H9 (cell line): ENCODE data around the gene PLCZ1. TPM values are rescaled to one million over a fixed set of nuclear protein-coding genes. Genes with fewer than 3 reads are reported as not detected.

Experiments
- DNase-seq: peaks from one replicate; pipeline ENCODE4 v3.0.0-alpha.2; 2017
- H2AFZ ChIP-seq: one replicate; pipeline ENCODE4 v1.6.1; 2013; ENCODE audit warnings: mild to moderate bottlenecking, low read length, control low read depth, moderate library complexity
- H2AK5ac ChIP-seq: 2 replicates; pipeline ENCODE4 v1.6.1; 2013; ENCODE audit warnings: low read length, control low read depth, mixed read lengths; ENCODE audit not compliant: insufficient read length
- H2BK120ac ChIP-seq: one replicate; pipeline ENCODE4 v1.6.1; 2013; ENCODE audit warnings: low read depth, mild to moderate bottlenecking, low read length, control low read depth, inconsistent platforms; ENCODE audit not compliant: poor library complexity, severe bottlenecking
- H2BK12ac ChIP-seq: 2 replicates; pipeline ENCODE4 v1.6.1; 2013; ENCODE audit warnings: low read length, control low read depth, mixed read lengths, low read depth; ENCODE audit not compliant: insufficient read length
- H2BK15ac ChIP-seq: 2 replicates; pipeline ENCODE4 v1.6.1; 2013; ENCODE audit warnings: low read depth, low read length, control low read depth
- H2BK20ac ChIP-seq: one replicate; pipeline ENCODE4 v1.6.1; 2013; ENCODE audit warnings: low read depth, mild to moderate bottlenecking, low read length, control low read depth, inconsistent platforms; ENCODE audit not compliant: poor library complexity, severe bottlenecking
- H2BK5ac ChIP-seq: 2 replicates; pipeline ENCODE4 v1.6.1; 2013; ENCODE audit warnings: low read length, control low read depth, mixed read lengths; ENCODE audit not compliant: insufficient read length
- H3K14ac ChIP-seq: 2 replicates; pipeline ENCODE4 v1.6.1; 2013; ENCODE audit warnings: low read length, control low read depth; ENCODE audit not compliant: insufficient read depth
- H3K18ac ChIP-seq: 2 replicates; pipeline ENCODE4 v1.6.1; 2013; ENCODE audit warnings: low read depth, mild to moderate bottlenecking, mixed read lengths, low read length, control low read depth; ENCODE audit not compliant: insufficient read length
- H3K23ac ChIP-seq: 2 replicates; pipeline ENCODE4 v1.6.1; 2013; ENCODE audit warnings: low read length, control low read depth, mixed read lengths, low read depth; ENCODE audit not compliant: insufficient read length
- H3K23me2 ChIP-seq: 2 replicates; pipeline ENCODE4 v1.6.1; 2013; ENCODE audit warnings: low read depth, mild to moderate bottlenecking, mixed read lengths, low read length, control low read depth; ENCODE audit not compliant: insufficient read length, poor library complexity, severe bottlenecking
- H3K27ac ChIP-seq: 2 replicates; pipeline ENCODE4 v1.5.1; 2013; ENCODE audit warnings: low read length, control low read depth, mixed read lengths, low read depth; ENCODE audit not compliant: insufficient read length
- H3K27me3 ChIP-seq: 2 replicates; pipeline ENCODE4 v1.6.1; 2013; ENCODE audit warnings: low read length, control low read depth, inconsistent platforms; ENCODE audit not compliant: insufficient read depth
- H3K4ac ChIP-seq: 2 replicates; pipeline ENCODE4 v1.6.1; 2013; ENCODE audit warnings: low read depth, mild to moderate bottlenecking, control low read depth, inconsistent platforms, low read length, moderate library complexity
- H3K4me1 ChIP-seq: 2 replicates; pipeline ENCODE4 v1.6.1; 2013; ENCODE audit warnings: low read length, control low read depth, inconsistent platforms; ENCODE audit not compliant: insufficient read depth
- H3K4me2 ChIP-seq: 2 replicates; pipeline ENCODE4 v1.6.1; 2013; ENCODE audit warnings: low read length, control low read depth, mixed read lengths; ENCODE audit not compliant: insufficient read length, insufficient read depth
- H3K56ac ChIP-seq: 2 replicates; pipeline ENCODE4 v1.6.1; 2013; ENCODE audit warnings: low read depth, mild to moderate bottlenecking, mixed read lengths, low read length, control low read depth; ENCODE audit not compliant: insufficient read length
- H3K79me1 ChIP-seq: 2 replicates; pipeline ENCODE4 v1.6.1; 2013; ENCODE audit warnings: low read depth, mild to moderate bottlenecking, moderate library complexity, low read length, control low read depth, inconsistent platforms; ENCODE audit not compliant: insufficient read depth, poor library complexity, severe bottlenecking
- H3K79me2 ChIP-seq: 2 replicates; pipeline ENCODE4 v1.6.1; 2013; ENCODE audit warnings: low read length, control low read depth, inconsistent platforms; ENCODE audit not compliant: insufficient read depth
- H3K9ac ChIP-seq: 2 replicates; pipeline ENCODE4 v1.6.1; 2013; ENCODE audit warnings: low read length, control low read depth, mixed read lengths; ENCODE audit not compliant: insufficient read length; ENCODE audit errors: extremely low read depth
- H3K9me3 ChIP-seq: one replicate; pipeline ENCODE4 v1.6.1; 2013; ENCODE audit warnings: low read depth, low read length, inconsistent platforms; ENCODE audit not compliant: control insufficient read depth
- H3T11ph ChIP-seq: one replicate; pipeline ENCODE4 v1.6.1; 2013; ENCODE audit warnings: mild to moderate bottlenecking, low read length, control low read depth, inconsistent platforms
- H4K20me1 ChIP-seq: one replicate; pipeline ENCODE4 v1.6.1; 2013; ENCODE audit not compliant: control insufficient read depth, insufficient read length, insufficient read depth
- H4K5ac ChIP-seq: 2 replicates; pipeline ENCODE4 v1.6.1; 2013; ENCODE audit warnings: low read depth, mild to moderate bottlenecking, mixed read lengths, low read length, control low read depth; ENCODE audit not compliant: insufficient read length
- H4K8ac ChIP-seq: replicated peaks from 2 replicates; pipeline ENCODE4 v1.6.1; 2013; ENCODE audit warnings: low read length, control low read depth, mixed read lengths, low read depth; ENCODE audit not compliant: insufficient read length
- H4K91ac ChIP-seq: 2 replicates; pipeline ENCODE4 v1.6.1; 2013; ENCODE audit warnings: low read depth, mild to moderate bottlenecking, moderate library complexity, mixed read lengths, low read length, control low read depth; ENCODE audit not compliant: insufficient read length
- H3K27ac Mint-ChIP-seq, 3 experiments: 2 replicates in 2 of 3; 3 replicates in 1 of 3; pipeline ENCODE4 v1.8.0; 2020 to 2021; ENCODE audit warnings: mixed read lengths in 3 of 3, mild to moderate bottlenecking in 1 of 3, moderate library complexity in 1 of 3
- H3K27me3 Mint-ChIP-seq: 2 replicates; pipeline ENCODE4 v1.8.0; 2021; ENCODE audit warnings: low read depth, mild to moderate bottlenecking, moderate library complexity, mixed read lengths
- H3K36me3 Mint-ChIP-seq, 3 experiments: 2 replicates in 2 of 3; 3 replicates in 1 of 3; pipeline ENCODE4 v1.8.0; 2020 to 2021; ENCODE audit warnings: low read depth in 3 of 3, mixed read lengths in 3 of 3; ENCODE audit not compliant: insufficient read depth in 1 of 3
- H3K4me1 Mint-ChIP-seq, 2 experiments: 2 replicates each; pipeline ENCODE4 v1.8.0; 2020; ENCODE audit warnings: mixed read lengths in 2 of 2
- H3K4me3 Mint-ChIP-seq, 2 experiments: 2 replicates in 1 of 2; 3 replicates in 1 of 2; pipeline ENCODE4 v1.8.0; 2020 to 2021; ENCODE audit warnings: mild to moderate bottlenecking in 2 of 2, mixed read lengths in 2 of 2, moderate library complexity in 1 of 2
- H3K9me3 Mint-ChIP-seq, 2 experiments: 2 replicates in 1 of 2; 3 replicates in 1 of 2; pipeline ENCODE4 v1.8.0; 2020; ENCODE audit warnings: mild to moderate bottlenecking in 2 of 2, mixed read lengths in 2 of 2, moderate library complexity in 1 of 2
- CTCF ChIP-seq: fragments of 200-600 bp; sonication (generic); conservative IDR thresholded peaks from 3 replicates; pipeline ENCODE4 v1.8.0; 2021; ENCODE audit warnings: antibody characterized with exemption, mild to moderate bottlenecking
- WGBS: extraction: QIAGEN DNeasy Blood & Tissue Kit; methylation state at CpG from one replicate; pipeline ENCODE4 v1.1.7; 2013; ENCODE audit warnings: missing lambda C conversion rate, low lambda C conversion rate, mixed read lengths; ENCODE audit not compliant: insufficient read length; ENCODE audit errors: extremely low coverage; 5-methylcytosine and 5-hydroxymethylcytosine counted together
- total RNA-seq: library from RNA; stranded (reverse); gene quantifications from 2 replicates; pipeline ENCODE4 v1.2.1, GENCODE V29; 2021

PLCZ1 gene
- total RNA-seq, 1 experiment from 2014 or later, result not detected

- no peak overlapping the region for H4K8ac ChIP-seq
- no peaks in the 10 kb centered on the region for H4K20me1 ChIP-seq
- H3K27ac ChIP-seq, result no peak overlapping the region
- H3T11ph ChIP-seq, result no peak overlapping the region
- H3K9ac ChIP-seq, result no peak overlapping the region
- H3K23ac ChIP-seq, result no peak overlapping the region
- DNase-seq, result no peak
- no peak overlapping the region for H2BK120ac ChIP-seq
- no peak overlapping the region for H2AK5ac ChIP-seq
- H3K27ac Mint-ChIP-seq, result no peak overlapping the region; a peak in 1 of 7 replicates
- H2BK15ac ChIP-seq, result no peak overlapping the region
- no peak overlapping the region for H2BK20ac ChIP-seq
- H3K23me2 ChIP-seq, result no peaks in the 10 kb centered on the region
- no CpG with 5 or more reads among the region's 5 CpGs for WGBS
- H4K5ac ChIP-seq, result no peak overlapping the region
- H3K14ac ChIP-seq, result no peak overlapping the region
- H3K9me3 Mint-ChIP-seq, result peaks cover 17 to 18% of the 10 kb centered on the region in 2 experiments
- no peak overlapping the region for H3K56ac ChIP-seq
- no peaks in the 10 kb centered on the region for H3K4me1 ChIP-seq
- no peak overlapping the region for H2BK5ac ChIP-seq
- no peak overlapping the region for H3K4me2 ChIP-seq
- H3K4ac ChIP-seq, result no peak overlapping the region
- H3K79me2 ChIP-seq, result no peaks in the 10 kb centered on the region
- H3K4me1 Mint-ChIP-seq, result peaks cover 0 to 6% of the 10 kb centered on the region in 2 experiments; a peak in 2 of 4 replicates
- no peaks in the 10 kb centered on the region for H3K27me3 ChIP-seq
- no peak for TF ChIP-seq CTCF
- no peak overlapping the region for H2BK12ac ChIP-seq
- H3K36me3 Mint-ChIP-seq, result peaks cover 9 to 22% (median 11%) of the 10 kb centered on the region in 3 experiments; a peak in 6 of 7 replicates
- H2AFZ ChIP-seq, result no peak overlapping the region
- H3K79me1 ChIP-seq, result no peaks in the 10 kb centered on the region
- no peaks in the 10 kb centered on the region for H3K27me3 Mint-ChIP-seq
- H3K18ac ChIP-seq, result no peak overlapping the region
- no peaks in the 10 kb centered on the region for H3K9me3 ChIP-seq
- H4K91ac ChIP-seq, result no peak overlapping the region
- H3K4me3 Mint-ChIP-seq, result no peak overlapping the region
These were observed 6.7 kb downstream of the PLCZ1 start for GRCh38 chr12:18731156-18731555.
